Forelimb muscle (tissue), 1 donor: ENCODE measurements around the gene CDC6. TPM values are rescaled to one million over a fixed set of nuclear protein-coding genes. Genes with fewer than 3 reads are reported as not detected.
A peak's percentile ranks its signal among the peaks of the same experiment; 100 is the strongest.

ENCODE experiments used
- DNase-seq: peaks from one replicate; pipeline ENCODE4 v3.0.0-alpha.2; 2013; ENCODE audit warnings: low read depth
- polyA plus RNA-seq: library from polyadenylated mRNA; unstranded; fragments of 120-200 nt; gene quantifications from one replicate; pipeline ENCODE4 v1.2.1, GENCODE V29; 2013; ENCODE audit not compliant: insufficient read length

CDC6 gene
- polyA plus RNA-seq, 1 donor: 7.1 TPM

GRCh38 chr17:40310882-40311391 is 23.3 kb downstream of the CDC6 start:
- no peak for DNase-seq

- no peak for DNase-seq
Observed at GRCh38 chr17:40311575-40311974, 23.9 kb downstream of the CDC6 start.

GRCh38 chr17:40312131-40312731 is 24.6 kb downstream of the CDC6 start:
- DNase-seq: no peak

GRCh38 chr17:40312893-40313667 is 25.4 kb downstream of the CDC6 start:
- DNase-seq: no peak

- no peak for DNase-seq
Observed at GRCh38 chr17:40313668-40314583, 26.2 kb downstream of the CDC6 start.

GRCh38 chr17:40314584-40314956 is 26.9 kb downstream of the CDC6 start:
- DNase-seq: no peak

- no peak for DNase-seq
Observed at GRCh38 chr17:40315206-40315605, 27.5 kb downstream of the CDC6 start.

- no peak for DNase-seq
Observed at GRCh38 chr17:40315678-40316570, 28.2 kb downstream of the CDC6 start.

GRCh38 chr17:40316571-40317344 is 29.1 kb downstream of the CDC6 start:
- no peak for DNase-seq

GRCh38 chr17:40317345-40317873 is 29.7 kb downstream of the CDC6 start:
- DNase-seq: no peak

- peak; percentile 88 for DNase-seq
Observed at GRCh38 chr17:40317880-40318829, 30.5 kb downstream of the CDC6 start.

- no peak for DNase-seq
Observed at GRCh38 chr17:40318830-40319391, 31.2 kb downstream of the CDC6 start.

- DNase-seq: no peak
Observed at GRCh38 chr17:40319651-40320540, 32.2 kb downstream of the CDC6 start.

GRCh38 chr17:40320756-40321523 is 33.3 kb downstream of the CDC6 start:
- no peak for DNase-seq

- no peak for DNase-seq
Observed at GRCh38 chr17:40321524-40321929, 33.8 kb downstream of the CDC6 start.

- no peak for DNase-seq
Observed at GRCh38 chr17:40321961-40322357, 34.3 kb downstream of the CDC6 start.
